ENCODE measurements around the gene TECR. TPM values are rescaled to one million over a fixed set of nuclear protein-coding genes. Genes with fewer than 3 reads are reported as not detected.

TECR gene
- total and polyA plus RNA-seq, 2 of the 13 experiments (the other 11 are each of a cell fraction or from before 2014, with no cell fraction given): 54.9 to 121 TPM

DNA sequence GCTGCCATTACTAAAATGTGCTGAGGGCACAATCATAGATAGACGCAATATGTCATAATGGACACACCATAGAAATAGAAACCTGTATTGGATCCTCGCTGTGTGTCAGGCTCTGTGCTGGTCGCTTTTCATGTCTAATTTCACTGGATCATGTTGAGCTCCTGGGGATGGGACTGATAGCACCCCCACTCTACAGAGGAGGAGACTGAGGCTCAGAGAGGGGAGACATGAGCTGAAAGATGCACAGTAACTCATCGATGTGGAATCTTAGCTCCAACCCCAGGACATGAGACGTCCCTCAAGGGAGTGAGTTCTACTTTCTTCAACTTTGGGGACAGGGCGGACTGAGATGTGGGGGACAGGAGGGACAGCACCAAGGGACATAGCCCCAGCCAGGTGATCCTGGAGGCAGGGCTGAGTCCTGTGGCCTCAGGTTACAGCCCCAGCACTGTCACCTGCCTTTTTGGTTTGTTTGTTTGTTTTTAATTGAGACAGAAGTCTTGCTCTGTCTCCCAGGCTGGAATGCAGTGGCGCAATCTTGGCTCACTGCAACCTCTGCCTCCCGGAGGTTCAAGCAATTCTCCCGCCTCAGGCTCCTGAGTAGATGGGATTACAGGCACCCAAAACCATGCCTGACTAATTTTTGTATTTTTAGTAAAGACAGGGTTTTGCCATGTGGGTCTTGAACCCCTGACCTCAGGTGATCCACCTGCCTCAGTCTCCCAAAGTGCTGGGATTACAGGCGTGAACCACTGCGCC lies 26.9 kb upstream of the TECR start (continued):
- TF ChIP-seq EP300 (IDR thresholded peaks at IDR 0.05; ENCODE audit: low read depth in 2 of 2, low read length in 2 of 2) (peak in 1 of 2 experiments; percentile 38; a peak in 1 of 4 replicates), EP300 (CRISPR knock-in tag; IDR thresholded peaks at IDR 0.05; ENCODE audit: borderline replicate concordance) (no peak), ZNF496 (CRISPR knock-in tag; IDR thresholded peaks at IDR 0.05; ENCODE audit: insufficient replicate concordance) (no peak), MYPOP (CRISPR knock-in tag; IDR thresholded peaks at IDR 0.05) (0 out of 2 replicates have a peak, but pooled peaks have one; percentile 28), SOX13 (IDR thresholded peaks at IDR 0.05) (no peak), SOX13 (CRISPR knock-in tag; conservative IDR thresholded peaks at IDR 0.05 in 1 of 2, IDR thresholded peaks at IDR 0.05 in 1 of 2) (peak in 1 of 2 experiments; percentile 55; a peak in 1 of 4 replicates), ZNF629 (CRISPR knock-in tag; conservative IDR thresholded peaks at IDR 0.05) (peak; percentile 68), YEATS4 (CRISPR knock-in tag; IDR thresholded peaks at IDR 0.05; ENCODE audit: borderline replicate concordance) (no peak), SOX6 (IDR thresholded peaks at IDR 0.05) (no peak), SOX6 (CRISPR knock-in tag; IDR thresholded peaks at IDR 0.05) (peak; percentile 76), ATAD3A (CRISPR knock-in tag; IDR thresholded peaks at IDR 0.05) (no peak), BORCS8-MEF2B (CRISPR knock-in tag; IDR thresholded peaks at IDR 0.05) (no peak), KDM2A (CRISPR knock-in tag; IDR thresholded peaks at IDR 0.05; ENCODE audit: borderline replicate concordance, low read depth) (peak; percentile 20; the same call in 1 of the 2 replicates), ZNF292 (CRISPR knock-in tag; IDR thresholded peaks at IDR 0.05; ENCODE audit: borderline replicate concordance, low read depth) (peak; percentile 66; the same call in 1 of the 2 replicates), CEBPB (IDR thresholded peaks at IDR 0.05; ENCODE audit: borderline replicate concordance, low read depth, low read length) (peak; percentile 92)
- TF ChIP-seq, protein P1, sequence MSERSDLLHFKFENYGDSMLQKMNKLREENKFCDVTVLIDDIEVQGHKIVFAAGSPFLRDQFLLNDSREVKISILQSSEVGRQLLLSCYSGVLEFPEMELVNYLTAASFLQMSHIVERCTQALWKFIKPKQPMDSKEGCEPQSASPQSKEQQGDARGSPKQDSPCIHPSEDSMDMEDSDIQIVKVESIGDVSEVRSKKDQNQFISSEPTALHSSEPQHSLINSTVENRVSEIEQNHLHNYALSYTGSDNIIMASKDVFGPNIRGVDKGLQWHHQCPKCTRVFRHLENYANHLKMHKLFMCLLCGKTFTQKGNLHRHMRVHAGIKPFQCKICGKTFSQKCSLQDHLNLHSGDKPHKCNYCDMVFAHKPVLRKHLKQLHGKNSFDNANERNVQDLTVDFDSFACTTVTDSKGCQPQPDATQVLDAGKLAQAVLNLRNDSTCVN (CRISPR knock-in tag; IDR thresholded peaks at IDR 0.05; ENCODE audit: borderline replicate concordance): no peak
